HFFc6 (cell line): ENCODE data around the gene PCLO. TPM values are rescaled to one million over a fixed set of nuclear protein-coding genes. Genes with fewer than 3 reads are reported as not detected.

Experiments used
- DNase-seq: peaks from one replicate; pipeline ENCODE4 v3.0.0-alpha.2; 2018
- H3K27ac Mint-ChIP-seq: 2 replicates; pipeline ENCODE4 v1.8.0; 2020; ENCODE audit warnings: mild to moderate bottlenecking, mixed read lengths
- H3K27me3 Mint-ChIP-seq: 2 replicates; pipeline ENCODE4 v1.8.0; 2021; ENCODE audit warnings: mild to moderate bottlenecking, moderate library complexity, mixed read lengths; ENCODE audit not compliant: insufficient read depth
- H3K36me3 Mint-ChIP-seq: 2 replicates; pipeline ENCODE4 v1.8.0; 2021; ENCODE audit warnings: low read depth, mixed read lengths
- H3K4me1 Mint-ChIP-seq: 2 replicates; pipeline ENCODE4 v1.8.0; 2020; ENCODE audit warnings: low read depth, mixed read lengths
- H3K4me3 Mint-ChIP-seq: 2 replicates; pipeline ENCODE4 v1.8.0; 2020; ENCODE audit warnings: mild to moderate bottlenecking, moderate library complexity, mixed read lengths
- H3K9me3 Mint-ChIP-seq: 2 replicates; pipeline ENCODE4 v1.8.0; 2020; ENCODE audit warnings: mild to moderate bottlenecking, mixed read lengths
- total RNA-seq, 6 experiments: library from RNA; stranded (reverse); fragmentation: NEBNext Ultra II Directional; extraction: Animal tissue kit (Norgen Biotek cat#: 25700); gene quantifications; 2 replicates in 1 of 6; 3 replicates in 5 of 6; pipeline ENCODE4 v1.2.3, GENCODE V29; 2021
- TF ChIP-seq, protein P1 (sequence below): fragments of 200-600 bp; sonication (generic); IDR thresholded peaks from 2 replicates; pipeline ENCODE4 v1.5.0; 2021; ENCODE audit warnings: antibody characterized with exemption, mild to moderate bottlenecking

PCLO gene
- total RNA-seq, 6 experiments from 2014 or later, result 0.64 to 2.3 (median 1.7) TPM

DNA sequence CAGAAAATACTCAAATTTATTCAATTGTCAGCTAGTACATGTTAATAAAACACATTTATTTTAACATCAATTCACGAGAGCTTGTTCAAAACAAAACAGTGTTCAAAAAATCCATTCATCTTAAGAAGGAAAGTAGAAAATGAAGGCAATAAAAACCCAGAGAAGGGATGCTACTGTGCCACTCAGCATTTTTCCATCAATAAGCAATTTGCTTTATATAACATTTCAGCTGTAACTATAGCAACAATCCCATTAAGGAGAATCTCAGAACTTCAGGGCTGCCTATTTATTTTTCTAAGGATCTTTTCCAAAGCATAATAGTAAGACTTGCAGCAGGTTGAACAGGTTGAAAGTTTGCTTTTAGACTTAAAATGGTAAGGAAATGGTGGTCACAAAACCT, 190.5 kb downstream of the PCLO start:
- Mint-ChIP-seq H3K27ac (no peak overlapping the region), H3K4me3 (no peak overlapping the region)
- DNase-seq, result no peak

DNA sequence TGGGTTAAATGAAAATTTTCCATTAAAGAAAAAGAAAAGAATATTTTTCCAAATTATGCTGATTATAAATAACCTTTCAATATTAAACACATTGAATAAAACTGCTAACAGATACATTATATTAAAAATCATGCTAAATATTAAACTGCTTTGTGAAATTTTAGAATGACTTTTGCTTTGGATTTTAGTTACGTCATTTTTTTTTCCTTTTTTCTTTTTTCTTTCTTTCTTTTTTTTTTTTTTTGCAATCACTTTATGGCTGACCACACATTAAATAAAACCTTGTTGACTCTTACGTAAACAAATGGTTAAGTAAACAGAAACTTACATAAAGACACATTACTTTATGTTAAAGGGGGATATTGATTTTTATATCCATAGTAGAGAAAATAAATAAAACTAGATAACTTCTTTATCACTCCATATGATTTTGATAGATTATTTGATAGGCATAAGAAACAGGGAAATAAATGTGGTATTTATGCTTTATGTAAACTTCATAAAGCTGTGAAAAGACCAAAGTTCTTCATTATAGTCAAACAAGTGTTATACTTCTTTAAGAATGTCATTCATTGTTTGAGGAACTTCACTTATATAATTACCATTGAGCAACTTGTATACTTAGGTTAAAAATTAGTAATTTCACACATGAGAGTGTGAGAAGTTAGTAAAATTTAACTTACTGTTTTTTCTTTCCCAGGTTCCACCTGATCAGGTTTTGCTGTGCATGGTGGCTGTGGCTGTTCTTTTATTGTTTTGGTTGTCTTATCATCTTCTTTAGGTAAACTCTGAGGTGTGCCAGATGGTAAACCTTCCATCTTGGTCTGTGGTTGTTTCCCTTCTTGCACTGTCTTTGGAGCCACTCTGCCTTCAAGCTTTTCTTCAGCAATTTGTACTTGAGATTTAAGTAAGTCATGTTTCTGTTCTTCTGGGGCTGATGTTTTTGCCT, 197.3 kb downstream of the PCLO start:
- no peak for DNase-seq
- Mint-ChIP-seq H3K27me3 (no peaks in the 10 kb centered on the region), H3K9me3 (peaks cover 27% of the 10 kb centered on the region; the same call in 1 of the 2 replicates), H3K27ac (no peak overlapping the region), H3K36me3 (no peaks in the 10 kb centered on the region), H3K4me3 (no peak overlapping the region), H3K4me1 (no peaks in the 10 kb centered on the region)
- TF ChIP-seq, protein P1, sequence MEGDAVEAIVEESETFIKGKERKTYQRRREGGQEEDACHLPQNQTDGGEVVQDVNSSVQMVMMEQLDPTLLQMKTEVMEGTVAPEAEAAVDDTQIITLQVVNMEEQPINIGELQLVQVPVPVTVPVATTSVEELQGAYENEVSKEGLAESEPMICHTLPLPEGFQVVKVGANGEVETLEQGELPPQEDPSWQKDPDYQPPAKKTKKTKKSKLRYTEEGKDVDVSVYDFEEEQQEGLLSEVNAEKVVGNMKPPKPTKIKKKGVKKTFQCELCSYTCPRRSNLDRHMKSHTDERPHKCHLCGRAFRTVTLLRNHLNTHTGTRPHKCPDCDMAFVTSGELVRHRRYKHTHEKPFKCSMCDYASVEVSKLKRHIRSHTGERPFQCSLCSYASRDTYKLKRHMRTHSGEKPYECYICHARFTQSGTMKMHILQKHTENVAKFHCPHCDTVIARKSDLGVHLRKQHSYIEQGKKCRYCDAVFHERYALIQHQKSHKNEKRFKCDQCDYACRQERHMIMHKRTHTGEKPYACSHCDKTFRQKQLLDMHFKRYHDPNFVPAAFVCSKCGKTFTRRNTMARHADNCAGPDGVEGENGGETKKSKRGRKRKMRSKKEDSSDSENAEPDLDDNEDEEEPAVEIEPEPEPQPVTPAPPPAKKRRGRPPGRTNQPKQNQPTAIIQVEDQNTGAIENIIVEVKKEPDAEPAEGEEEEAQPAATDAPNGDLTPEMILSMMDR, result no peak

More for the DNA sequence above, 190.5 kb downstream of the PCLO start:
- Mint-ChIP-seq H3K27me3 (no peaks in the 10 kb centered on the region), H3K4me1 (no peaks in the 10 kb centered on the region), H3K9me3 (peaks cover 9% of the 10 kb centered on the region; the same call in 1 of the 2 replicates), H3K36me3 (no peaks in the 10 kb centered on the region)
- TF ChIP-seq, protein P1, result no peak

DNA sequence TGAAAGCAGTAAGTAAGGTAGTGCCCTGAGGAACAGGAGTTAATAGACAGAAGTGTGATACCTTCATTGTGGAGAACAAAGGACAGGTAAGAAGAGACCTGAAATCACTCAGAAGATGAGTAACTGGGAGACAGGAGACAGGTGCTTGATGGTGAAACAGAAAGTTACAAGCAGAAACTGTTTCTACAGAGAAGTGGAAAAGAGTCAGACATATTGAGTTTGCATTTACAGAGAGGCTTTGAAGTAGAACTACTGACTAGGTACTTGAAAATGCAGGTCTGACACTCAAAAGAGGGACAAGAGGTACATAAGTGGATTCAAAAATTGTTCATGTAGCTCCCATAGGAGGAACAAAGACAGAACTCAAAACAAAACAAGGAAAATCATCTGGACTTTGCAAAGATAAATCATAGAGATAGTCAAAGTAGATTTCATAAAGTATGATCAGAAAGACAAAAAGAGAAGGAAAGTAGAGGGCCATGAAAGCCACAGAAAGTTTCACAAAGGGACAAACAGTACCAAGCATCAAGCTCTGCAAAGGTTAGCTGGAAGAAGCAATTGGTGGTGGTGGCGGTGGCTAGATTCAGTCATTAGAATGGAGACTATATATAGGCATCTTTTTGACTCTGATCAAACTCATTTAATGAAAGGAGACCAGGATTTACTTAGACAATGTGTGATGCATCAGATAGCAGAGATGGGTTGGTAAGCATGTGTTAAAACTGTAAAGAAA, 198.4 kb downstream of the PCLO start:
- H3K9me3 Mint-ChIP-seq, result peaks cover 23% of the 10 kb centered on the region; the same call in 1 of the 2 replicates
- H3K4me1 Mint-ChIP-seq, result no peaks in the 10 kb centered on the region
- no peak for DNase-seq
- H3K27me3 Mint-ChIP-seq, result no peaks in the 10 kb centered on the region
- no peak overlapping the region for H3K4me3 Mint-ChIP-seq
- H3K27ac Mint-ChIP-seq, result no peak overlapping the region
- H3K36me3 Mint-ChIP-seq, result no peaks in the 10 kb centered on the region
- TF ChIP-seq, protein P1, result no peak

DNA sequence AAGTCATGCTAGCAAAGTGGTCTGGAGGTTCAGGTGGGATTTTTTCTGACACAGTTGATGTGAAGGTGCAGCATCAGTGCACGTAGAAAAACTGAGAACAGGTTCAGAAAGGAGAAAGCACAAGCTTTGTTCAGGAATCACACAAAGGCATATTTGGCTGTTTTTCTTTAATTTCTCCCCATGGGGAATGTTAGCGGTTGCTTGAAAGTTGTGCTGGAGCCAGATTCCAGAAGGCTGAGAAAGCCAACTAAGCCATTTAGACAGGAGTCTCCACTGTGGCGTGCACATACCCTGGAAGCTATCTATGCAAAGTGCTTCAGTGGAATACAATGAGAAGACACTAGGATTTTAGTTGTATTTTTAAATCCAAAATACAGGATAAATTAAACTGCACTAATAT, 201.4 kb downstream of the PCLO start:
- Mint-ChIP-seq H3K36me3 (no peaks in the 10 kb centered on the region), H3K9me3 (peaks cover 15% of the 10 kb centered on the region; the same call in 1 of the 2 replicates), H3K4me3 (no peak overlapping the region), H3K4me1 (no peaks in the 10 kb centered on the region), H3K27ac (no peak overlapping the region), H3K27me3 (no peaks in the 10 kb centered on the region)
- DNase-seq, result no peak
- TF ChIP-seq, protein P1, result no peak

DNA sequence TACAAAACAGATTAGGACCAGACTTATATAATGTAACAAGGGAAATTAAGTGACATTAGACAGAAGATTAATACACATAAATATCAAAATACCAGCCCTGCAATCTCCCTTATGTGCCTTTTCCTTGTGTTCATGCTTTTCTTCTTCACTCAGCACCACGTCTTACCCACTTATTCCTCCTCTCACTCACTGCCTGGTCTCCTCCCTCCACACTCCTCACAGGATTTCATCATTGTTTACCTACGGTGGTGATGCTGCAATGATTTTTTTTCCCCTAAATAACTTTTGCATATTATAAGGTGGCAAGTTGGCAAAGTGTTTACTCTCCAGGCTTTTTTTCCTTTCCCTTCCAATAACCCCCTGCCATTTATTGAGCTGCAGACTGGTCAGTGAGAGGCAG, 203.2 kb downstream of the PCLO start:
- H3K9me3 Mint-ChIP-seq, result peaks cover 8% of the 10 kb centered on the region; the same call in 1 of the 2 replicates
- no peaks in the 10 kb centered on the region for H3K36me3 Mint-ChIP-seq
- TF ChIP-seq, protein P1, result no peak
- H3K4me1 Mint-ChIP-seq, result no peaks in the 10 kb centered on the region
- DNase-seq, result no peak
- H3K27me3 Mint-ChIP-seq, result 0 out of 2 replicates have a peak, but pooled peaks cover under 1% of the 10 kb centered on the region
- H3K27ac Mint-ChIP-seq, result no peak overlapping the region
- H3K4me3 Mint-ChIP-seq, result no peak overlapping the region
